GM12891 (cell line): ENCODE measurements around the gene GNB1L.

ENCODE experiments used
- POLR2A ChIP-seq: IDR thresholded peaks from 2 replicates; pipeline ENCODE4 v1.6.1; 2011; ENCODE audit warnings: low read depth, low read length, control low read depth
- TAF1 ChIP-seq: IDR thresholded peaks from 2 replicates; pipeline ENCODE4 v1.6.1; 2011; ENCODE audit warnings: low read depth, low read length, control low read depth

DNA sequence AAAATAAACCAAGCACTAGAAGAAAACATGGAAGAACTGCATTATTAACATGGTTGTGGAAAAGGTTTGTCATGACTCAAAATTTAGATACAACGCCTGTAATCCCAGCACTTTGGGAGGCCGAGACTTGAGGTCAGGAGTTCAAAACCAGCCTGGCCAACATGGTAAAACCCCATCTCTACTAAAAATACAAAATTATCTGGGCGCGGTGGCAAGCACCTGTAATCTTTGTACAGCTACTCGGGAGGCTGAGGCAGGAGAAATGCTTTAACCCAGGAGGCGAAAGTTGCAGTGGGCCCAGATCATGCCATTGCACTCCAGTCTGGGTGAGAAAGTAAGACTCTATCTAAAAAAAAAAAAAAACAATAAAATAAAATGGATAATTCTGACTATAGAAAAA, 23.7 kb downstream of the GNB1L start:
- TF ChIP-seq POLR2A (no peak), TAF1 (no peak)
